Stimulated activated CD8-positive, alpha-beta memory T cell treated with anti-CD3 and anti-CD28 coated beads, Interleukin-4, amount 100 ng/mL, for 48 hours (primary cell): Measurements from ENCODE around the gene GRP.

ENCODE experiments used
- DNase-seq: peaks from one replicate; pipeline ENCODE4 v3.0.0-alpha.2; 2020

The GRP gene

DNA sequence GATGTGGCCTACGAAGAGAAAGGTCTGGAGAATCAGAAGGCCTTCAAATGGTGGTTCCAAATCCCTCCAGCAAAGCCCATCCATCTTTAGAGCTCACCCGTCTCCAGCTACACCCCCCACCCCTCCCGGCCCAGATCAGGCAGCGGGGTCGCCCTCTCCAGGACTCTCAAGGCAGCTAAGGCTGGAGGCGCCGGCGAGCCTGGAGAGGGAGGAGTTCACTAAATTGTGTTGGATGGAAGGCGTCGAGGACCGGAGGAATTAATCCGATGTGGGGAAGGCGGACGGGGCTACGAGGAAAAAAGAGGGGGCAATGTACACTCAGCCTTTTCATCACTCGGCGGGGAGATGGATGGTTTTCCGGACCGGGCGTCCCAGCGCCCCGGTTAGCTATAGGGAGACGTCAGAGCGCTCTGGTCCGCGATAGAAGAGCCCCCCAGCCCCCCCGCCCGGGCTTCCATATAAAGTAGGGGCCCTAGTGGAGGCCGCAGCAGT lies at the start of gene GRP:
TSS of gene GRP (plus strand) at position 487 of the 492 bp plus-strand sequence. CDS start 108 bp downstream, outside the sequence.
- DNase-seq = no peak

DNA sequence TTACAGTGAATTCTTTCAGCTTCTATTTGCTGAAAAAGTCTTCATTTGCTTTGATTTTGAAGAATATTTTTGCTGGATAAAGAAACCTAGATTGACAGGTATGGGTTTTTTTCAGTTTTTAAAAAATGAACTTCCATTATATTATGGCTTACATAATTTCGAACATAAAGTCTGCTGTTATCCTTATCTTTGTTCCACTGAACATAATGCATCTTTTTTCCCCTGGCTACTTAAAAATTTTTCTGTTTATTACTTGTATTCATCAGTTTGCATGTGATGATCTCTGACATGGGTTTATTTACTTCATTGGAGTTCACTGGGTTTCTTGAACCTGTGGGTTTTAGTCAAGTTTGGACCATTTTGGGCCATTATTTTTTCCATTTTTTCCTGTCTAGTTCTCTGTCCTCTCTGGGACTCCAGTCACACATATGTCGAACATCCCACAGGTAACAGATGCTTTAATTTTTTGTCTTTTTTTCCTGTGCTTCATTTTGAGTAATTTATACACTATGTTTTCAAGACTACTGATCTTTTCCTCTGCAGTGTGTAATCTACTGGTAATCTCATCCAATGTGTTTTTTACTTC lies 47.2 kb upstream of the GRP start:
- DNase-seq = no peak

GRCh38 chr18:59177485-59177884 lies 42.5 kb upstream of the GRP start:
- DNase-seq = no peak

GRCh38 chr18:59180150-59180845 lies 39.7 kb upstream of the GRP start:
- no peak for DNase-seq

DNA sequence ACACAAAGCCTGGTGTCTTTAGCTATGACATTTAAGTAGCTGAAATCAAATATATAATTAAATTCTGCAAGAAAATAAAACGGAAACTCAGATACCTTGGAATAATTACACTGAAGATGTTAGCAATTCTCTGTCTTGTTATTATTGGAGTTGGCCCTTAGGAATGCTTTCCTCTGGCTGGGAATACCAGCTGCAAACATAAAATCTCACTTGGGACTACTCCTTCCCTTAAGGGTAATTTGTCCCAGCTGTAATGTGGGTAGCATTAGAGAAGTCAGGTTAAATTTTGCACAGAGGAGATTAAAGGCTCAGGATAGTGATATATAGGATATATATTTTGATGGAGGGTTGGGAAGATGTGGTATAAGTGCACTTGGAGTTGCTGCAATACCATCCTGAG lies 37.3 kb upstream of the GRP start:
- DNase-seq = no peak

DNA sequence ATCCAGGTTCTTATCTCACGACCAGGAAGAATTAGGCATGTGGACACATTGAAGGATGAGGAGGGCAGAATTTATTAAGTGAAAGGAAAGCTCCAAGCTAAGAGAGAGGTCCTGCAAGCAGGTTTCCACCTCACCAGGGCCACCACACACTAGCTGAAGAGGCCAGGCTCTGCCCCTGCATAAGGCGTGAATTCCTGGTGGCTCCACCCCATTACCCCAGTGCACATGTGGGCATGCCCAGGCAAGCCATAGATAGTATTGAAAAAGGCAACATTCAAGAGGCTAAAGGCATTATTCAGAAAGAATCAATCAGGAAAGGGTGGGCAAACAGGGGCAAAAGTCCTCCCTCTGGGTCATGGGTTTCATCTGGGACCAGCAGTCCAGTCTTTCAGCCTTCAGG lies 30.9 kb upstream of the GRP start:
- no peak for DNase-seq

GRCh38 chr18:59189746-59190145 lies 30.2 kb upstream of the GRP start:
- no peak for DNase-seq

DNA sequence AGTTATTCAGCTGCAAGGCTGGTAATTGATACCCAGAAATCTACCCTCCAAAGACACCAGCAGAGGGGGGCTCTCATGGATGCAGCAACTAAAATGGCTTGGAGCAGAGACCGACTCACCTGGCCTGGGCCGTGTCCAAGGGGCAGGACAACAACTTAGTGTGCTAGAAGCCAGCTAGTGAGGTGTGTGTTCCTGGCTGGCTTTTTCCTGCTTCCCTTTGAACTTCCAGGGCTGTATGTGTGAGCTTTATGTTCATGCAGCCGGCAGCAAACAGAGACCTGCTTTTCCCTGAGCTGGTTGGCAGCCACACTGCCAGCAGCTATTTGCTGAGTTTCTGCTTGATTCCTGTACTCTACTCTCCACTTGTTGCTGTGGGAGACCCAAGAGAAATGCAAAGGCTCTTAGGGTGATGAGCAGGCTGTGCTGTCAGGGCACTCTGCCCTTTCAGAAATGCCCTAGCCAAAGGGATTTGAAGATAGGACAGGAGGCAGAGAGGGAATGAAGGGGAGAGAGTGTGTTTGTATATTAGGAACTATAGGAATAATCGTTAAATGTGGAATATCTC lies 23.7 kb upstream of the GRP start:
- DNase-seq = no peak

DNA sequence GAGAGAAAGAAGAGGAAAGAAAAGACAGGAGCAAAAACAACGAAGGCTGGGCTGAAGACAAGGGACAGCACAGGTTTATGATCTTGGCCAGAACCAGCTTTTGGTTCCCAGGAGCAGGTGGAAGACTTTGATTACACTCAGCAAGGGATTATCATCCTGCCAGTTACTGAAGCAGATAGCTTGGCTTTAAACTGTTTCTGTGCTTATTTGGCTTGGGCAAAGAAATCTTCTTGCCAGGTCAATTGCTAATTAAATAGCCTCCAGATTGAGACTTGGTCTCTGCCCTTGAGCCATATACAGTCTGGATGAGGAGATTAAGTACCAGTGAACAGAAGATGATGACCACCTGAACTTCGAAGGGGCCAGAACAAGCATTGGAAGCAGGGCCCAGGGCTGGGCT lies 22.3 kb upstream of the GRP start:
- DNase-seq = no peak

GRCh38 chr18:59198215-59198614 lies 21.7 kb upstream of the GRP start:
- no peak for DNase-seq

GRCh38 chr18:59200787-59201186 lies 19.2 kb upstream of the GRP start:
- no peak for DNase-seq

DNA sequence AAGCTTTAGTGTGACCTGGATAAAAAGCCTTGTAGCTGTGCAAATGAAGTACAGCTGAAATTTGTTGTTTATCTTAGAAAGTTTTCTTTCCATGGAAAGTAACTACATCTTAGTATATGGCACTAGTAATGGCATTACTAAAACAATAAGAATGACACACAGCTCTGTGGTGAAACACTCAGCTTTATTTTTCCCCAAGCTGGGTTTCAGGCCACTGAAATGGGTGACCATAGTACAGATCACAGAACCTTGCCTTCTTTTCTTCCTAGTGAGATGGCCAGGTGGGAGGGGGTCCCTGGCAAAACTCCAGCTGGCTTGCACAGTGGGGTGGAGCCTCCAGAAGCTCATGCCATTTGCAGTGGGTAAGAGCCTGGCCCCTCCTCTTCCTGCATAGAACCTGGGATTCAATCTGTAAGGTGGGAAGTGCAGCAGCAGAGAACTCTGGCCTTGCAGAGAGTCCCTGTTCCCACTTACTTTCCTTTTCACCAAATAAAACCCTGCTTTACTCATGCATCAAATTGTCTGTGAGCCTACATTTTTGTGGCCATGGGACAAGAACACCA lies 17.6 kb upstream of the GRP start:
- DNase-seq = no peak

DNA sequence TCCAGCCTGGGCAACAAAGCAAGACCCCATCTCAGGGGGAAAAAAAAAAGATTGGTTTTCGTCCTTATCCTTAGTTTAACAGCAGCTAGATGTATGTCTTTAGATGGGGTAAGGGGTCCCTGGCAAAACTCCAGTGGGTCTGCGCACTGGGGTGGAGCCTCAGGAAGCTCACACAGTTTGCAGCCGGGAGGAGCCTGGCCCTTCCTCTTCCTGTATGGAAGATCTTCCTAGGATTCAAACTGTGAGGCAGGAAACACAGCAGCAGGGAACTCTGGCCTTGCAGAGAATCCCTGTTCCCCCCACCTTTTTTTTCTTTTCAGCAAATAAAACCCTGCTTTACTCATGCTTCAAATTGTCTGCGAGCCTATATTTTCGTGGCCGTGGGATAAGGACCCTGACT lies 12.5 kb upstream of the GRP start:
- no peak for DNase-seq

- no peak for DNase-seq
Measured at GRCh38 chr18:59208602-59209125, 11.3 kb upstream of the GRP start.

GRCh38 chr18:59210299-59210698 lies 9.7 kb upstream of the GRP start:
- DNase-seq = no peak

DNA sequence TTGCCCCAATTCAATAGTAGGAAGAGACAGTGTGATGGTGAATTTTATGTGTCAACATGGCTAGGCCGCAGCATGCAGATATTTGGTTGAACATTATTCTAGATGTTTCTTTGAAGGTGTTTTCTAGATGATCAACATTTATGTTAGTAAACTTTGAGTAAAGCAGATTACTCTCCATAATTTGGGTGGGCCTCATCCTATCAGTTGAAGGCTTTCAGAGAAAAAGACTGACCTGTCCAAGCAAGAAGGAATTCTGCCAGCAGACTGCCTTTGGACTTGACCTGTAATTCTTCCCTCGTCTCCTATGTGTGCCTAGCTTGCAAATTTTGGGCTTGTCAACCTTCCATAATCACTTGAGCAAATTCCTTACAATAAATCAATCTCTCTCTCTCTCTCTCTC lies 8.3 kb upstream of the GRP start:
- DNase-seq = no peak

DNA sequence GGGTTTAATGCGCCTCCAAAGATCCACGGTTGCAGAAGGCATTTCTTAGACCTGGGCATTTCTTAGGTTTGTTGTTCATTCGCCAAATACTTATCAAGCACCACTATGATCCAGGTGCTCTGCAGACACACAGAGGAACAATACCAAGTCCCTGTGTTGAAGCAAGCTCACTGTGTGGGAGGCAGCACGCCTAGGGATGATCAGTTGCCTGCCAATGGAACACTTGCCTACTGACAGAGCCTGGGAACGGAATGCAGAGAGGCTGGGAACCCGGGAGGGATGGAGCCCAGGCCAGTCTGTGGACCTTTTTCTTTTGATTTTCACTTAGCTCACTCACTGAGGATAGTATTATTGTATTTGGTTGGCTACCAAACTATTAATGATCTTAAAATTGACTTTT lies 1.9 kb upstream of the GRP start:
- DNase-seq = no peak

DNA sequence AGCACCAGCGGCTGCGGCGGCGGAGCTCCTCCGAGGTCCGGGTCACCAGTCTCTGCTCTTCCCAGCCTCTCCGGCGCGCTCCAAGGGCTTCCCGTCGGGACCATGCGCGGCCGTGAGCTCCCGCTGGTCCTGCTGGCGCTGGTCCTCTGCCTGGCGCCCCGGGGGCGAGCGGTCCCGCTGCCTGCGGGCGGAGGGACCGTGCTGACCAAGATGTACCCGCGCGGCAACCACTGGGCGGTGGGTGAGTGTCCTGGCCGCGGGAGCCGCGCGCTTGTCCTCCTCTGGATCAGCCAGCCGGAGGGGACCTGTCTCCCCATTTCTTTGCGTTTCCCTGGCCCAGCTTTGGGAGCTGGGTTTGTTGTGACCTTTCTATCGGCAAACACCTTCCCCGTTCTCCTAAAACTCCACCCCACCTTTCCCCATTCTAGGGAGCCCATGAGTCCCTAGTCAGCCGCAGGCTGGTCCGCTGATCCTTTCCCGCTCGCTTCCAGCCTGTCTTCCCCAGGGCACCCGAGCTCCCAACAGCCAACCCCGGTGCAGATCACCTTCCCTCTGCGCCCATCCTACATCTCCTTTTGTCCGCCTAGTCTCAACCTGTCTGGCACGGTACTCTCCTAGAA lies 316 bp downstream of the GRP start:
- DNase-seq = no peak

GRCh38 chr18:59220784-59221765 lies 1.1 kb downstream of the GRP start:
- no peak for DNase-seq

DNA sequence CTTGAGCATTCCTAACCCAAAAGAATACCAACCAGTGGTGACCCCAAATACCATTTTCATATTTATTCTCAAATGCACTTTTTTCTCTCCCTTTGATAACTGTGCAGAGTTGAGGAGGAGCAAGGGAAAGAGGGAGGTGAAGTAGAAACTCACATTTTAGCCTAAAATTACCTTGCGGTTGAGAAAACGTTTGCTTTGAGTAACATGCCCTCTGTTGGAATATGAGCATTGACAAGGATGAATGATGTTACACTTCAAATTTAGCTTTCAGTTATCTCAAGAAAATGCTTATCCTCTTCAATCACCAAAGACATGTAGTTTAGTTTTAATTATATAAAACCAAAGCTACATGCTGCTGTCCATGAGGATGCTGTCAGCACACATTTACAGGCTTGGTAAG lies 2.4 kb downstream of the GRP start:
- no peak for DNase-seq

DNA sequence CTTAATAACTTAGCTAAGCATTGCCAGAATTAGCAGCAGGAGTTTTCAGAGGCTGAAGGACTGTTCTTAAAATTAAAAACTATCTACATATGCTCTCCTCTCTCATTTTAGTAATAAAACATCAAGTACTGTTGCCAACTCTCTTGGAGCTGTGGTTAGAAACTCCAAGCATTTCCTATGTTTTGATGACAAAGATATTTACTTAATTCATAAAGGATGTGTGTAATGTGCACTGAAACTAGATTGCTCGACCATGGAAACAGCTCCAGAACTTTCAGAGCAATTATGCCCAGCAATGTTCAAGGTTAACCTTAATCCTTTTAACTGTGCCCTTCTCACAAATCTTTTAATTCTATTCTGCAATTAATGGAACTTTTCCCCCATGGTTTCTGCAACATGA lies 8.4 kb downstream of the GRP start:
- DNase-seq = no peak

DNA sequence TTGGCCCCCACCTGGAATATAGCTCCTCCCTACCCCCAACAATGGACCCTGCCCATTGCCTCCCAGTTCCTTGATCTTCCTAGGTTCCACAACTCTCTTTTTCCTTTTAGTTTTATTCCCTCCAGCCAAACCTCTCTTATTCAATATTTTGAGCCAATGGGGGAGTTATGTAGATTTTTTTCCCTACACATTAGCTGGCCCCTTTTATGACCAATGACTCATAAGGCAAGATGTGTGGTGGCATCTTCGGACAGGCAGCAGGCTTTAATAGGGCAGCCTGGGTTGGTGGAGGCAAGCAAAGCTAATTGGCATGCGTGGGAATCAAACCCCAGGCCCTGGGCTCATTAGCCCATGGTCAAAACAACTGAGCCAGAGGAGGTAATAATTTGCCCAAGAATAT lies 9.2 kb downstream of the GRP start:
- no peak for DNase-seq
